ENCODE results near the gene SPOUT1.

SPOUT1 gene

DNA sequence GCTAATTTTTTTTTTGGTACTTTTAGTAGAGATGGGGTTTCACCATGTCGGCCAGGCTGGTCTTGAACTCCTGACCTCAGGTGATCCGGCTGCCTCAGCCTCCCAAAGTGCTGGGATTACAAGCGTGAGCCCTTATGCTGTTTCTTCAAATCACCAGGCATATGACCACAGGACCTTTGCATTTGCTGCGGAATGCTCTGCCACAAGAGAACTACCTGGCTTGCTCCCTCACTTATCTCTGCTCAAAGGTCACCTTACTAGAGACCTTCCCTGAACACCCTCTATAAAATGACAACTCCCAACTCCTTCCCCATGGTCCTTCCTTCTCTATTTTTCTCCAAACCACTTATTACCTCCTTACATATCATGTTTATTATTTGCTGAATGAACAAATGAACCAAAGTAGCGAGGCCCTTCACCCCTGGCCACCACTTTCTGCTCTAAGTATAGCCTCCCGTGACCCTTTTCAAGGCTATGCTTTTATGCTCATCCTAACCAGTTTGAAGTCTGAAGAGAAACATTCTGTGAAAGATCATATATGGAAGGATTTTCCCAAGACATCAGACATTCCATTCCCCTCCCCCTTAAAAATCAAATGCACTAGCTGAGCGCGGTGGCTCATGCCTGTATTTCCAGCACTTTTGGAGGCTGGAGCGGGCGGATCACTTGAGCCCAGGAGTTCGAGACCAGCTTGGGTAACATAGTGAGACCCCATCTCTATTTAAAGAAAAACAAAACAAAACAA is 59.1 kb downstream of the SPOUT1 start:
- FAIRE-seq = no peak
